Suprapubic skin (tissue), 4 donors: ENCODE data around the gene SH3BGR. TPM values are rescaled to one million over a fixed set of nuclear protein-coding genes. Genes with fewer than 3 reads are reported as not detected.

Experiments
- DNase-seq, 2 donors: peaks; one replicate each; pipeline ENCODE4 v3.0.0-alpha.2; 2019; ENCODE audit warnings: low spot score in 2 of 2
- H3K27ac ChIP-seq: fragments of 200-600 bp; sonication (generic); one replicate; pipeline ENCODE4 v1.5.1; 2019
- H3K27me3 ChIP-seq: fragments of 200-600 bp; sonication (generic); one replicate; pipeline ENCODE4 v1.5.1; 2019
- H3K36me3 ChIP-seq: fragments of 200-600 bp; sonication (generic); one replicate; pipeline ENCODE4 v1.5.1; 2019
- H3K4me1 ChIP-seq: fragments of 200-600 bp; sonication (generic); one replicate; pipeline ENCODE4 v1.5.1; 2019
- H3K4me3 ChIP-seq: fragments of 200-600 bp; sonication (generic); one replicate; pipeline ENCODE4 v1.5.1; 2019; ENCODE audit warnings: mild to moderate bottlenecking
- H3K9me3 ChIP-seq: fragments of 200-600 bp; sonication (generic); one replicate; pipeline ENCODE4 v1.5.1; 2019
- CTCF ChIP-seq, 2 donors: fragments of 200-600 bp in 1 of 2; fragments of 450-650 bp in 1 of 2; sonication (generic) in 1 of 2; IDR thresholded peaks; one replicate each; pipeline ENCODE4 v1.5.1; 2016 to 2019; ENCODE audit warnings: antibody characterized with exemption in 2 of 2, mild to moderate bottlenecking in 1 of 2, moderate library complexity in 1 of 2
- EP300 ChIP-seq: sonication (generic); formaldehyde crosslinking; IDR thresholded peaks from one replicate; pipeline ENCODE4 v1.6.1; 2017; ENCODE audit warnings: antibody characterized with exemption
- POLR2A ChIP-seq, 2 donors: fragments of 450-650 bp; IDR thresholded peaks; one replicate each; pipeline ENCODE4 v1.6.1; 2017; ENCODE audit warnings: antibody characterized with exemption in 2 of 2, mild to moderate bottlenecking in 2 of 2, moderate library complexity in 2 of 2
- POLR2AphosphoS5 ChIP-seq, 3 donors: sonication (generic); formaldehyde crosslinking; IDR thresholded peaks; one replicate each; pipeline ENCODE4 v1.6.1; 2017; ENCODE audit warnings: antibody characterized with exemption in 3 of 3
- WGBS: methylation state at CpG from one replicate; pipeline ENCODE4 v1.1.5; 2018; 5-methylcytosine and 5-hydroxymethylcytosine counted together
- total RNA-seq, 4 donors: library from RNA; depleted of rRNA; stranded (reverse); fragments of >200 nt; gene quantifications; one replicate each; pipeline ENCODE4 v1.1.0, GENCODE V29; 2016

SH3BGR gene
- total RNA-seq, 4 donors from 2014 or later, result 0.64 to 1.3 (median 0.68) TPM; not detected in 1

GRCh38 chr21:39529026-39529425 lies 77.3 kb downstream of the SH3BGR start:
- DNase-seq, result no peak

GRCh38 chr21:39531064-39531463 lies 79.3 kb downstream of the SH3BGR start:
- no peak for TF ChIP-seq EP300
- TF ChIP-seq POLR2AphosphoS5 (IDR thresholded peaks at IDR 0.05), result no peak
- no peak for TF ChIP-seq CTCF (IDR thresholded peaks at IDR 0.05)
- no peak for TF ChIP-seq POLR2A (IDR thresholded peaks at IDR 0.05)

More at GRCh38 chr21:39529026-39529425, 77.3 kb downstream of the SH3BGR start:
- H3K27ac ChIP-seq, result no peak overlapping the region
- no peak overlapping the region for H3K4me3 ChIP-seq
- H3K4me1 ChIP-seq, result peaks cover 10% of the 10 kb centered on the region
- peaks cover 4% of the 10 kb centered on the region for H3K27me3 ChIP-seq
- TF ChIP-seq POLR2AphosphoS5 (IDR thresholded peaks at IDR 0.05) (no peak), EP300 (no peak), POLR2A (IDR thresholded peaks at IDR 0.05) (no peak), CTCF (IDR thresholded peaks at IDR 0.05) (no peak)
- H3K36me3 ChIP-seq, result no peaks in the 10 kb centered on the region
- WGBS, result 33% methylated on average over 1 of the region's 4 CpGs
- H3K9me3 ChIP-seq, result no peaks in the 10 kb centered on the region

GRCh38 chr21:39531840-39532239 lies 80.1 kb downstream of the SH3BGR start:
- no peak overlapping the region for H3K4me3 ChIP-seq
- H3K36me3 ChIP-seq, result no peaks in the 10 kb centered on the region
- no peaks in the 10 kb centered on the region for H3K9me3 ChIP-seq
- no peak for TF ChIP-seq EP300
- no peak for TF ChIP-seq POLR2AphosphoS5 (IDR thresholded peaks at IDR 0.05)
- TF ChIP-seq CTCF (IDR thresholded peaks at IDR 0.05), result no peak
- TF ChIP-seq POLR2A (IDR thresholded peaks at IDR 0.05), result no peak
- no peak for DNase-seq
- 59% methylated on average over 4 of the region's 5 CpGs for WGBS
- H3K27me3 ChIP-seq, result peaks cover 4% of the 10 kb centered on the region
- no peak overlapping the region for H3K27ac ChIP-seq
- H3K4me1 ChIP-seq, result peaks cover 10% of the 10 kb centered on the region

More at GRCh38 chr21:39531064-39531463, 79.3 kb downstream of the SH3BGR start:
- no peak for DNase-seq
- H3K27ac ChIP-seq, result no peak overlapping the region
- H3K9me3 ChIP-seq, result no peaks in the 10 kb centered on the region
- no peak overlapping the region for H3K4me3 ChIP-seq
- H3K36me3 ChIP-seq, result no peaks in the 10 kb centered on the region
- 29% methylated on average over 8 of the region's 8 CpGs for WGBS
- peaks cover 10% of the 10 kb centered on the region for H3K4me1 ChIP-seq
- peaks cover 4% of the 10 kb centered on the region for H3K27me3 ChIP-seq

GRCh38 chr21:39533545-39534380 lies 82.0 kb downstream of the SH3BGR start:
- TF ChIP-seq EP300, result no peak
- no peak for TF ChIP-seq CTCF (IDR thresholded peaks at IDR 0.05)
- no peak for TF ChIP-seq POLR2A (IDR thresholded peaks at IDR 0.05)
- no peak for TF ChIP-seq POLR2AphosphoS5 (IDR thresholded peaks at IDR 0.05)
- H3K4me1 ChIP-seq, result no peaks in the 10 kb centered on the region
- H3K36me3 ChIP-seq, result no peaks in the 10 kb centered on the region
- no peak overlapping the region for H3K27ac ChIP-seq
- H3K4me3 ChIP-seq, result no peak overlapping the region
- no peak for DNase-seq
- H3K9me3 ChIP-seq, result no peaks in the 10 kb centered on the region
- 38% methylated on average over 6 of the region's 6 CpGs for WGBS
- H3K27me3 ChIP-seq, result no peaks in the 10 kb centered on the region

- TF ChIP-seq POLR2A (IDR thresholded peaks at IDR 0.05) (no peak), EP300 (no peak)
- Histone ChIP-seq H3K27me3 (no peaks in the 10 kb centered on the region), H3K36me3 (no peaks in the 10 kb centered on the region), H3K4me1 (no peaks in the 10 kb centered on the region), H3K27ac (no peak overlapping the region), H3K9me3 (no peaks in the 10 kb centered on the region), H3K4me3 (no peak overlapping the region)
- DNase-seq, result no peak
- WGBS, result 91% methylated on average over 15 of the region's 15 CpGs
These were observed 84.1 kb downstream of the SH3BGR start for GRCh38 chr21:39535646-39536437.
